Thyroid gland (tissue), 4 donors: ENCODE measurements around the gene PIEZO2. TPM values are rescaled to one million over a fixed set of nuclear protein-coding genes. Genes with fewer than 3 reads are reported as not detected.

Source experiments
- DNase-seq, 2 donors: peaks; one replicate each; pipeline ENCODE4 v3.0.0-alpha.2; 2019
- H3K27ac ChIP-seq, 3 donors: fragments of 200-600 bp; sonication (generic); 1 replicate in 2 of 3; 2 replicates in 1 of 3; pipeline ENCODE4 v1.5.1; 2016 to 2019; ENCODE audit warnings: mild to moderate bottlenecking in 1 of 3, moderate library complexity in 1 of 3
- H3K27me3 ChIP-seq: fragments of 200-600 bp; sonication (generic); one replicate; pipeline ENCODE4 v1.5.1; 2019
- H3K36me3 ChIP-seq, 2 donors: fragments of 200-600 bp; sonication (generic); one replicate each; pipeline ENCODE4 v1.5.1; 2016 to 2019
- H3K4me1 ChIP-seq, 2 donors: fragments of 200-600 bp; sonication (generic); one replicate each; pipeline ENCODE4 v1.5.1; 2017 to 2019
- H3K4me3 ChIP-seq, 3 donors: fragments of 200-600 bp; sonication (generic); replicated peaks in 1 of 3; 1 replicate in 2 of 3; 2 replicates in 1 of 3; pipeline ENCODE4 v1.5.1; 2016; ENCODE audit warnings: mild to moderate bottlenecking in 1 of 3
- H3K9me3 ChIP-seq: fragments of 200-600 bp; sonication (generic); one replicate; pipeline ENCODE4 v1.5.1; 2017
- CTCF ChIP-seq, 6 experiments: fragments of 200-600 bp in 3 of 6; fragments of 450-650 bp in 3 of 6; sonication (generic) in 3 of 6; IDR thresholded peaks; one replicate each; pipeline ENCODE4 v1.5.1; 2016 to 2019; ENCODE audit warnings: antibody characterized with exemption in 6 of 6, mild to moderate bottlenecking in 2 of 6, inconsistent platforms in 1 of 6, moderate library complexity in 1 of 6
- POLR2A ChIP-seq, 2 donors: fragments of 450-650 bp; IDR thresholded peaks; one replicate each; pipeline ENCODE4 v1.6.1; 2017; ENCODE audit warnings: antibody characterized with exemption in 2 of 2, mild to moderate bottlenecking in 2 of 2, moderate library complexity in 1 of 2
- WGBS, 2 donors: methylation state at CpG; one replicate each; pipeline ENCODE4 v1.1.5; 2017; 5-methylcytosine and 5-hydroxymethylcytosine counted together
- intact Hi-C: fragments of 100-400 bp; cut with DNase I; formaldehyde crosslinking; loops from one replicate; pipeline ENCODE4 v1.15.1; 2023
- total RNA-seq, 4 donors: library from RNA; depleted of rRNA; stranded (reverse); fragments of >200 nt; gene quantifications; one replicate each; pipeline ENCODE4 v1.2.3, GENCODE V29; 2016

Gene PIEZO2
- total RNA-seq, 4 donors from 2014 or later: 5.0 to 13.8 (median 6.1) TPM

GRCh38 chr18:10834128-10834815 lies 315.1 kb downstream of the PIEZO2 start:
- 96% methylated on average over 6 of the region's 6 CpGs for WGBS, 2 donors
- Histone ChIP-seq H3K4me3 (no peak overlapping the region), H3K36me3 (no peaks in the 10 kb centered on the region), H3K27me3 (no peaks in the 10 kb centered on the region), H3K4me1 (peaks cover 0 to 3% of the 10 kb centered on the region in 2 donors), H3K27ac (no peak overlapping the region), H3K9me3 (no peaks in the 10 kb centered on the region)
- no peak for DNase-seq
- intact Hi-C loops: no loop called here
- TF ChIP-seq POLR2A (IDR thresholded peaks at IDR 0.05): no peak
- TF ChIP-seq CTCF (IDR thresholded peaks at IDR 0.05): no peak

GRCh38 chr18:10833656-10834055 lies 315.7 kb downstream of the PIEZO2 start:
- no peak for TF ChIP-seq POLR2A (IDR thresholded peaks at IDR 0.05)
- no peak for TF ChIP-seq CTCF (IDR thresholded peaks at IDR 0.05)
- no peaks in the 10 kb centered on the region for H3K27me3 ChIP-seq
- no peak overlapping the region for H3K27ac ChIP-seq
- H3K36me3 ChIP-seq: no peaks in the 10 kb centered on the region
- H3K4me3 ChIP-seq: no peak overlapping the region
- no peak for DNase-seq
- H3K4me1 ChIP-seq: no peaks in the 10 kb centered on the region
- intact Hi-C loops: no loop called here
- 70 to 71% methylated on average over 2 of the region's 2 CpGs for WGBS, 2 donors
- H3K9me3 ChIP-seq: no peaks in the 10 kb centered on the region

GRCh38 chr18:10826400-10826799 lies 323.0 kb downstream of the PIEZO2 start:
- Histone ChIP-seq H3K36me3 (no peaks in the 10 kb centered on the region), H3K9me3 (no peaks in the 10 kb centered on the region), H3K4me1 (no peaks in the 10 kb centered on the region), H3K27me3 (no peaks in the 10 kb centered on the region), H3K4me3 (no peak overlapping the region), H3K27ac (no peak overlapping the region)
- no peak for DNase-seq
- WGBS, 2 donors: 96 to 97% methylated on average over 2 of the region's 2 CpGs
- intact Hi-C loops: no loop called here
- TF ChIP-seq POLR2A (IDR thresholded peaks at IDR 0.05) (no peak), CTCF (IDR thresholded peaks at IDR 0.05) (no peak)

- DNase-seq: no peak
- no peaks in the 10 kb centered on the region for H3K9me3 ChIP-seq
- H3K4me1 ChIP-seq: no peaks in the 10 kb centered on the region
- no peak overlapping the region for H3K4me3 ChIP-seq
- TF ChIP-seq POLR2A (IDR thresholded peaks at IDR 0.05) (no peak), CTCF (IDR thresholded peaks at IDR 0.05) (no peak)
- 45 to 47% methylated on average over 6 of the region's 6 CpGs for WGBS, 2 donors
- no peak overlapping the region for H3K27ac ChIP-seq
- intact Hi-C loops: no loop called here
- no peaks in the 10 kb centered on the region for H3K36me3 ChIP-seq
- H3K27me3 ChIP-seq: no peaks in the 10 kb centered on the region
Measured at GRCh38 chr18:10822456-10822855, 326.9 kb downstream of the PIEZO2 start.

GRCh38 chr18:10820681-10821080 lies 328.7 kb downstream of the PIEZO2 start:
- Histone ChIP-seq H3K4me1 (no peaks in the 10 kb centered on the region), H3K36me3 (no peaks in the 10 kb centered on the region), H3K27me3 (no peaks in the 10 kb centered on the region), H3K4me3 (no peak overlapping the region), H3K27ac (no peak overlapping the region), H3K9me3 (no peaks in the 10 kb centered on the region)
- DNase-seq: no peak
- TF ChIP-seq POLR2A (IDR thresholded peaks at IDR 0.05) (no peak), CTCF (IDR thresholded peaks at IDR 0.05) (no peak)
- intact Hi-C loops: no loop called here
- WGBS, 2 donors: 89 to 94% methylated on average over 5 of the region's 5 CpGs
